Colonic mucosa (tissue), 4 donors: ENCODE data around the gene ATP9B. TPM values are rescaled to one million over a fixed set of nuclear protein-coding genes. Genes with fewer than 3 reads are reported as not detected.

Experiments
- DNase-seq: peaks from one replicate; pipeline ENCODE4 v3.0.0-alpha.2; 2020
- H3K27ac ChIP-seq: fragments of 200-600 bp; one replicate; pipeline ENCODE4 v1.8.0; 2021
- H3K27me3 ChIP-seq: fragments of 200-600 bp; one replicate; pipeline ENCODE4 v1.8.0; 2021
- H3K36me3 ChIP-seq: fragments of 200-600 bp; one replicate; pipeline ENCODE4 v1.8.0; 2021
- H3K4me1 ChIP-seq: fragments of 200-600 bp; one replicate; pipeline ENCODE4 v1.8.0; 2021; ENCODE audit warnings: mild to moderate bottlenecking
- H3K4me3 ChIP-seq: fragments of 200-600 bp; one replicate; pipeline ENCODE4 v1.8.0; 2021
- H3K9ac ChIP-seq, 2 donors: one replicate each; pipeline ENCODE4 v1.7.0; 2013; ENCODE audit warnings: control low read depth in 2 of 2, low read depth in 2 of 2, low read length in 2 of 2
- H3K9me3 ChIP-seq: fragments of 200-600 bp; one replicate; pipeline ENCODE4 v1.8.0; 2021
- CTCF ChIP-seq: fragments of 200-600 bp; IDR thresholded peaks from one replicate; pipeline ENCODE4 v1.8.0; 2022; ENCODE audit warnings: antibody characterized with exemption, mild to moderate bottlenecking
- intact Hi-C: fragments of 100-400 bp; cut with DNase I; formaldehyde crosslinking; loops from one replicate; pipeline ENCODE4 v1.14.1; 2022
- total RNA-seq, 2 donors: library from RNA; stranded (reverse); fragmentation: NEBNext Ultra II Directional in 1 of 2; extraction: Animal tissue kit (Norgen Biotek cat#: 25700) in 1 of 2; gene quantifications; one replicate each; pipeline ENCODE4 v1.2.1, GENCODE V29; 2021
- donor health status: healthy.
- donor health status: DM: no; HTN: no; CAD: no.
- donor health status: DM: no; HTN: no; CAD: no.

ATP9B gene
- total RNA-seq, 2 donors from 2014 or later: 20.4 to 30.3 TPM

- intact Hi-C loops: no loop called here
- H3K27me3 ChIP-seq: no peaks in the 10 kb centered on the region
- no peaks in the 10 kb centered on the region for H3K9me3 ChIP-seq
- no peak overlapping the region for H3K4me3 ChIP-seq
- no peak for TF ChIP-seq CTCF
- no peak overlapping the region for H3K9ac ChIP-seq
- no peak for DNase-seq
- no peaks in the 10 kb centered on the region for H3K4me1 ChIP-seq
- H3K36me3 ChIP-seq: no peaks in the 10 kb centered on the region
- H3K27ac ChIP-seq: no peak overlapping the region
Observed at GRCh38 chr18:79239631-79240030, 170.4 kb downstream of the ATP9B start.

DNA sequence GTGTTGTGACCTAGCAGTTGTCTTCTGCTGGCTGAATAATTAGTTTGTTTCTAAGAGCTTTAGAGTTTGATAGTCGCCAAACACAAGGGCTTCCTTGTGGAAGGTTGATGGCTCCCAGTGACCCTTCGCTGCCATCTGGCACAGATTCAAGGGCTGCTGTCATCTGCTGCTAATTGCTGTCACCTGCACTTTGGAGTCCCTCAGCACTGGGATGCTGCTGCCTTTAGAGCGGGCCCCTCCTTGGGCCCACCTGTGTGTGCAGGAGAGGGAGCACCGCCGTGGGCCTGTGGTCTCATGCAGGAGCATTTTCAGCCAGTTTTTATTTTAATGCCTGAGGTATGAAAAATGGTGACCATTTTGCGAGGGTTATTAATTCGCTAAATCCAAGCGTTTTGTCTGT is 172.6 kb downstream of the ATP9B start:
- no peak for TF ChIP-seq CTCF
- H3K27me3 ChIP-seq: no peaks in the 10 kb centered on the region
- H3K36me3 ChIP-seq: no peaks in the 10 kb centered on the region
- H3K9me3 ChIP-seq: no peaks in the 10 kb centered on the region
- H3K4me1 ChIP-seq: no peaks in the 10 kb centered on the region
- DNase-seq: no peak
- H3K9ac ChIP-seq: no peak overlapping the region
- intact Hi-C loops: no loop called here
- no peak overlapping the region for H3K4me3 ChIP-seq
- no peak overlapping the region for H3K27ac ChIP-seq

DNA sequence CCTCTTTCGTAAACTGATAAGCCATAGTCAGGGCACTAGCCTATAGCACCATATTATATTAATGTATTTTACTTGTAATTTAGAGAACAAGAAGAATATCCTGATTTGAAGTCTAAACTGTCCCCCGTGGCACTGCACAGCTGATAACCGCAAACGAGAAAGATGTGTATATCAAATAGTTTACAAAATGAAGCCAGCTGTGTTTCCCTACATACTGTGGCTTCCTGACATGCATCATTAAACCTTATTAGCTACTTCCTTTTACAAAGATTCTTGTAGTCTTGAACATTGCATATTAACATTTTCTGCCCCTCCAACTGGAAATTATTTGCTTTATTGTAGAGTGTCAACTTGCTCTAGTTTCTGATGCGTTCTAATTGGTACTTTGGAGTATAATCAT is 173.1 kb downstream of the ATP9B start:
- Histone ChIP-seq H3K4me3 (no peak overlapping the region), H3K9ac (no peak overlapping the region), H3K9me3 (no peaks in the 10 kb centered on the region), H3K4me1 (no peaks in the 10 kb centered on the region), H3K27ac (no peak overlapping the region), H3K27me3 (no peaks in the 10 kb centered on the region), H3K36me3 (no peaks in the 10 kb centered on the region)
- intact Hi-C loops: no loop called here
- no peak for TF ChIP-seq CTCF
- no peak for DNase-seq

- intact Hi-C loops: no loop called here
- no peak for TF ChIP-seq CTCF
Observed at GRCh38 chr18:79245517-79246001, 176.4 kb downstream of the ATP9B start.

GRCh38 chr18:79246309-79247108 is 177.3 kb downstream of the ATP9B start:
- Histone ChIP-seq H3K9ac (no peak overlapping the region), H3K4me3 (no peak overlapping the region), H3K9me3 (no peaks in the 10 kb centered on the region), H3K4me1 (no peaks in the 10 kb centered on the region), H3K36me3 (no peaks in the 10 kb centered on the region), H3K27ac (no peak overlapping the region), H3K27me3 (no peaks in the 10 kb centered on the region)
- intact Hi-C loops: no loop called here
- peak; percentile 57 for DNase-seq
- peak; percentile 93 for TF ChIP-seq CTCF

More at GRCh38 chr18:79245517-79246001, 176.4 kb downstream of the ATP9B start:
- H3K27me3 ChIP-seq: no peaks in the 10 kb centered on the region
- no peak overlapping the region for H3K4me3 ChIP-seq
- H3K36me3 ChIP-seq: no peaks in the 10 kb centered on the region
- H3K9ac ChIP-seq: peak overlapping the region in 1 of 2 donors; percentile 5
- H3K27ac ChIP-seq: no peak overlapping the region
- DNase-seq: no peak
- H3K9me3 ChIP-seq: no peaks in the 10 kb centered on the region
- H3K4me1 ChIP-seq: no peaks in the 10 kb centered on the region
